NCI-H524 treated with DMSO at 0.1 percent for 48 hours (cell line): ENCODE measurements around the gene MEPE.

ENCODE experiments used
- DNase-seq: peaks from one replicate; lab custom pipeline; 2025; lab: John Stamatoyannopoulos, UW

The MEPE gene

DNA sequence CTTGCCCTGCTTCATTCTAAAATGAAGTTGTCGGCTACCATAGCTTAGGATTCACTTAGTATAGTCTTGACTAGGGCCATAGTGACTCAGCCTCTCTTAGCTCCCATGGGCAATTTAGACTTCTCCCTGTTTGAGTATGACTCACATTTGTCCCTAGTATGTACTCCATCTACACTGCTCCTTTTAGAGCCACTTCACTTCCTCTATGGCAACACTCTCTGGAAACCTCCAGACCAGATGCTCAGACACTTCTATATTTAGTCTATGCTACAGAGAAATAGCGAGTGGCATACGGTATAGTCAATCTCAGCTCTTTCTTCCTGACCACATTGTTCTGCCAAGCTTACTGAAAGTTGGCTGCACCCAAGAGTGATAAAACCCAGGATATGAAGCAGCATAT lies 11.2 kb downstream of the MEPE start:
- DNase-seq = no peak

DNA sequence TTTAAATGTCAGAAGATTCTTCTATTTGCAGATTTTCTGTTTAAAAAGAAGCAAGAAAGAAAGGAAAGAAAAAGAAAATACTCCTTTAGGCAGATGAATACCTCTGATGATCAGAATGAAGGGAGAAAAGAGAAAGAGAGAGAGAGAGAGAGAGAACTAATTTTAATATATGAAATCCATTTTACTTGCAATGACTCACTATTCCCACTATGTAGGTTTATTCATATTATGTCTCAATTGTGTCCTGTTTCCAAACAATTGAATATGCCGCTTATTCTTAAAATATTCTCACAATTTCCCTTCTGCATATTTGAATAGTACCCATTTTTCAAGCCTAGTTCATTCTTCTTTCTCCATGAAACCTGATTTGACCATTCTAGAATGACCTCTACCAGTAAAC lies 11.7 kb downstream of the MEPE start:
- no peak for DNase-seq

DNA sequence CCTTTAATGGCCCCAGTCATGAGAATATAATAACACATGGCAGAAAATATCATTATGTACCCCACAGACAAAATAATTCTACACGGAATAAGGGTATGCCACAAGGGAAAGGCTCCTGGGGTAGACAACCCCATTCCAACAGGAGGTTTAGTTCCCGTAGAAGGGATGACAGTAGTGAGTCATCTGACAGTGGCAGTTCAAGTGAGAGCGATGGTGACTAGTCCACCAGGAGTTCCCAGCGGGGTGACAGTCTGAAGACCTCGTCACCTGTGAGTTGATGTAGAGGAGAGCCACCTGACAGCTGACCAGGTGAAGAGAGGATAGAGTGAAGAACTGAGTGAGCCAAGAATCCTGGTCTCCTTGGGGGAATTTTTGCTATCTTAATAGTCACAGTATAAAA lies 13.5 kb downstream of the MEPE start:
- DNase-seq = no peak

DNA sequence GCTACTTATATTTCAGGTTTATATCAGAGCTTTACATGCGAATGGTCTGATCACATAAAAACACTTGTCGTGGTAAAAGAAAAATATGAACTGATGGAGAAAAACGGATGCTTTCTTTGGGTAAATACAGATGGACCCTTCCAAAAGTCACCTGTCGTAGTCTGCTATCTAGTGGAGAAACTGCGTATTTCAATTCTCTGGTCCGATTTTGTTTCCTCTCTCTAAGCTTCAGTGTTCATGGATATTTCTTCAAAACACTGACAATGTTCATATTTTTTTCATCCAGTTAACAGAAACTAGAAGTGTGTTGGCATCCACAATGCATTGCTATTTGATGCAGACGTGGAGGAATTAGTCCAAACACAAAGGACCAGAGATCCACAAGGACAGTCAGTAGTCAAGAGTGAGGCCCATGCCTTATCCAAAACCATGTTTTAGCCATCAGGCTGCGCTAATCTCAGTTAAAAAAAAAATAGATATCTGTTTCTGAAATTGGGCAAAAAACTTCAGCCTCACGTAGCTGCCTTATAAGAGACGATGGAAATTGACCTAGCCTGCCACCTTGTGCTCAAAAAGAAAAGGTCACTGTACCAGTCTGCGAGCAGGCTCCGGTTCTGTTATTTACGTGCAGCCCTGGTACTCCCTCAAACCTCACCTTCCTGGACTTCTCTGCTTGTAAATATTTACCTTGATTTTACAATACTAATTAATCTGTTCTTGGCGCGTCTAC lies 16.0 kb downstream of the MEPE start:
- DNase-seq = no peak

DNA sequence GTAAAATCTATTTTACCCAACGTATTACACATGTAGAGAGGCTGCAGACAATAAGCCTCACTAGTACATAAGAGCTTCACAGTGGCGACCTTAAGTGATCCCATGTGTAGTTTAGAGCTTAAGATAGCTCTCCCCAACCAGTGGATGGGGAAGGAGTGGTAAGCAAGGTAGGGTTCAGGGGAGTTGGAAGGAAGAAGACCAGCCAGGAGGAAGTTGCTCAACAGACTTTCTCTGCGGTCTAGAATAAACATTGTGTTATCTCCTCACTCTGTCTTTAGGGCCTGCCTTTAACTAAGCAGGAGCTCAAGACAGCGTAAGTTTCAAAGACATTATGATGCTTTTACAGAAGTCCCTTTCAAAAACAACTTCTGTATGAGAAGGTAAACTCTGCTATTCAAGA lies 16.8 kb downstream of the MEPE start:
- DNase-seq = no peak

DNA sequence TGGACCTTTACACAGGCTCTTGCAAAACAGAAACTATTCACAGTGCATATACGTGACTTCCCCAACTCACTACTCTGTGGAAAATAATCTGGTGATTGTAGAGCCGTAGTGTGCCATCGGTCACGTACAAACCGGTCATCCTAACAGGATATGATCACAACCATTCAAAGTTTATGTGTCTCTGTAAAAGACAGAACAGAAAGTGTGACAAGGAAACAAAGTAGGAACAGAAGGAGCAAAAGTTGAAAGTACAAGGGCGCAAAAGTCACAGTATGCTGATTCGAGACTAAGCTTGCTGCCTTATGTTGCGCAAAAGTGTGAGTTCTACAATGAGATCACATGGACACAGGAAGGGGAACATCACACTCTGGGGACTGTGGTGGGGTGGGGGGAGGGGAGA lies 18.6 kb downstream of the MEPE start:
- DNase-seq = no peak

DNA sequence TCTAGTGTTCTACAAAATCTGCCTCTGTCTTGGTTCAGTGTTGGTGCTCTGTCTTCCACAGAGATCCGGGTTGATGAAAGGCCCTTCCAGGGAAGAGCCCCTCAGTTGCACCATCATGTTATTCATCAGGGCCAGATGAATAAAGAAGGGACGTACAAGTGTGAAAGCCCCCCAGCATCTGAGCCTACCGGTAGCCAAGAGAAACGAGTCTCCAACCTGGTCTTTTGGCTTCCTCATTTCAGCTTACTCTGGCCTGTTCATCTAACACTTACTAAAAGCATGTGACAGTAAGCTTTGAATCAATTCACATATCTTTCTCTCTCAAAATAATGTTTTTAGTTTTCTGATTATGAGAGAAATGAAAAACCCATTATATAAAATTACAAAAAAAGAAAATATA lies 19.2 kb downstream of the MEPE start:
- DNase-seq = no peak

DNA sequence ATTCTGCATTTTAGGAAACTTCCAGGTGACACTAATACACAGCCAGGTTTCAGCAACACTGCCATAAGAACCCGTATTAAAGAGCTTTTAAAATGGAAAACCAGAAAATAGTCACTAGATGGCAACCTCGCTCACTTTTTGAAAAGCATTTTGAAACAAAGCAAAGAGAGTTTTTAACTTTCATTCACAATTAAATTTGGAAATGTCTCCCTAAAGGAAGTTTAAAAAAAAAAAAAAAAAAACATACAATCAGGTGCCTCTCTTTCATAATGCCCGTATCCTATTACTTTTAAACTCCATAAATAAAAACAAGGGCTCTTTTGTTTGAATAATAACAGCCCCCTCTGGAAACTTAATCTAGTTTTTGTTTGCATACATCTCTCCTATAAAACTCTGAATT lies 20.3 kb downstream of the MEPE start:
- DNase-seq = peak; percentile 2

DNA sequence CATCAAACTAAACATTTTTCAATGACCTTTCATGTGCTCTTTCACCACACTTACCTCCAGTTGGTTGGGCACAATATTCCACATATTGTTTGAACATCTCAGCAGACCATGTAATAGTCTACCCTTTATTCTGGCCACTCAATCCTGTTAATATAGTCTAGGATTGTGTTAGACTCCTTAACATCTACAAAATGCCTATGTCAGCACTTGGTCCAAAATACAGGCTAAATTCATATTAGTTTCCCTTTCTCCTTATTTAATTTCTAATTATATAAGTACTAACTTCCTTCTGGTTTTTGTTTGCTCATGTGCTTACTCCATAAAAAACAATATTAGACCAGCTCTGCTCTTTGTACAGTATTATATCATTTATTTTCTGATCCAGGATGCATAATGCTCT lies 21.1 kb downstream of the MEPE start:
- DNase-seq = no peak

DNA sequence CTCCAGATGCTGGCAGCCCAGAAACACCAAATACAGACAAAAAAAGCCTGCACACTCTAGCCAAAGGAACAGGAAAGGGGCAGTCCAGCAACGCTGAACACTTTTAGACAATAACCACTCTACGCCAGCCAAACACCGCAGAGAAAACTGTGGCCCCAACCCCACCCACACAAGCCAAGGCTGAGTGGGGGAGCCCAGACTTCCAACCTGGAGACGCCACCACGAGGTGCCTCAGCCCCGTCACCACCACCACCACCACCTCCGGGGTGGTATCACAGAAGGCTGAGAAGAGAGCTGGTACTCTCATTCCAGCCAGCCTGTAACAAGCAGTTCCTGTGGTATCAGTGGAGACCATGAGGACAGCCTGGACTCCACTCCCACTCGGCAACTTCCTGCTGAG lies 22.8 kb downstream of the MEPE start:
- DNase-seq = no peak

DNA sequence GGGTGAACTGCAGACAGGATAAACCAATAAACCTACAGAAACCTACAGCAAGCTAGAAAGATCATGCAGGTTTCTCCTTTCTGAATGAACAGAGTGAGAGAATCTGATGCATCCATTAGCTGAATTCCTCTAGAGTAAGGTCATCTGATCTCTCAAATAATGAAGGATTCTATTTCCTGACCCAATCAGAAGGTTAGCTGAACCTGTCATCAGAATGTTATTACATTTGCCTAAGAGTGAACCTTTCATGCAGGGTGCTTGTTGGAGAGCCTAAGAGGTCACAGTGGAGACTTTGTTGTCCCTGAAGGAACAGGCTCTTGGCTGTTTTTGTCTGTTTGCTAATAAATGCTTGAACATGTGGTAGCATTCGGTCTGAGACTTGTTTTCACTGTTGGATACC lies 24.0 kb downstream of the MEPE start:
- DNase-seq = no peak

DNA sequence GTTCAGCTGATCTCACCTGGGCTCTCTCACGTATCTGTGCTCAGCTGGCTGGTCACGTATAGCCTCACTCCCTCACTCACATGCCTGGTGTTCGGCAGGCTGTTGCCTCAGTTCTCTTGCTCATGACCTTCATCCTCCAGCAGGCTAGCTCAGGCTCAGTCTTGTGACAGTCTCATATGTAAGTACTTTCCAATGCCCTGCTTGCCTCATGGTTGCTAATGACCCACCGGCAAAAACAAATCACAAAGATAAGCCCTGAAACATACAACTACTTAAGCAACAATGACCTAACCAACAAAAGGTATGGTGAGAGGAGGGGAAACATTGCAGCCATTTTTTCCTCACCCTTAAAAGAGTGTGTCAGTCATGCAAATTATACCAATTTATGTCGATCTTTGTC lies 25.0 kb downstream of the MEPE start:
- no peak for DNase-seq

DNA sequence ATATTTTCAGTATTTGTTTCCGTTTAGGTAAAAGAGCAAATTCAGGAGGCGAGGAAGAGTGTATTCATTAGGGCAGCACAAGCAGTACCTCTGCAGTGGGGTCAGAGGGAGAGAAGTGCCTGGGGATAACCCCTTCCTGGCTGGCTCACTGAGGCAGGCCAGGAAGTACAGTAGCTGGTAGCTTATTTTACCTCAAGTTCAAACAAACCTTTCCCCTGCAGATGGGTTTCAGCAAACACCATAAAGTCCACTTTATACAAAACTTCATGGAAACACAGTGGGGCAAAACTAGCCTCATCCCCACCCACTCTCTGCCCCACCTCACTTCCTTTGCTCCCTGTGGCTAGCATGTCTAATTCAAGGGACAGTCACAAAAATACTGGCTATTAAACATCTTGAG lies 29.5 kb downstream of the MEPE start:
- DNase-seq = no peak

DNA sequence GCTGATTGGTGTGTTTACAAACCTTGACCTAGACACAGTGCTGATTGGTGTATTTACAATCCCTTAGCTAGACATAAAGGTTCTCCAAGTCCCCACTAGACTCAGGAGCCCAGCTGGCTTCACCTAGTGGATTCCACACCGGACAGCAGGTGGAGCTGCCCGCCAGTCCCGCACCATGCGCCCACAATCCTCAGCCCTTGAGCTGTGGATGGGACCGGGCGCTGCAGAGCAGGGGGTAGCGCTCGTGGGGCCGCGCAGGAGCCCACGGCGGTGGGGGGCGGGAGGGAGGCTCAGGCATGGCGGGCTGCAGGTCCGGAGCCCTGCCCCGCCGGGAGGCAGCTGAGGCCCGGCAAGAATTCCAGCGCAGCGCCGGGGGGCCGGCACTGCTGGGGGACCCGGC lies 30.7 kb downstream of the MEPE start:
- DNase-seq = no peak

DNA sequence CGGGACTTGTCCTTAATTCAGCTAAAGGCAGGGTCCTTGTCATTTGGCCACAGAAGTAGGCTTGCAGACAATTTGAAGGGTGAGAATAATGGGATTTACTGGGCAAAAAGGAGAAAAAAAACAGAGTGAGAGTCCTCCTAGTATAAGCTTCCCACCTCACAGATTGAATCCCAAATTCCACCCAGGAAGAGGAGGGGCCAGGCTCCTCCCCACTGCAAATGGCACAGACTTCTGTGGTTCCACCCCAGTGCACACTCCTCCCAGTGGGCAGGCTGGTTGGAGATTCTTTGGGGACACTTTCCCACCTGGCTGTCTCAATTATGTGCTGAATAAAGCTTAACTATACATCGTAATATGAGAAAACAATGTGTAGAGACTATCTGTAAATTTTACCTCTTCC lies 31.6 kb downstream of the MEPE start:
- no peak for DNase-seq

DNA sequence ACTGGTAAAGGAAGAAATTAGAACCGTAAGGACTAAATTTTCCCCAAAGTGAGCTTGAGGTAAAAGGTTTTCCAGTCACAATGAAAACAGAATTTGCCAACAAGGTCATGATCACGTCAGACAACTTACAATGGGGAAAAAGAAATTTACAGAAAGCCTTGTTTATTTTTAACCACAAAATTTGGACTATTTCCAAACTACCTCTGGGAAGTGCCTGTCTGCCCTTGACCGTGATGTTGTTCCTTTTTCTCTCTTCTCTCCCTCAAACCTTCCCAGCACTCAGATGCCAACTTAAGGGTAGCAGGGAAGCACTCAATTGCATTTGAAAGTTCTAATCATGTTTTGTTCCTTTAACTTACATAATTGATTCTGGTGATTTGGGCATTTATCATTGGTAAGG lies 32.5 kb downstream of the MEPE start:
- DNase-seq = no peak

DNA sequence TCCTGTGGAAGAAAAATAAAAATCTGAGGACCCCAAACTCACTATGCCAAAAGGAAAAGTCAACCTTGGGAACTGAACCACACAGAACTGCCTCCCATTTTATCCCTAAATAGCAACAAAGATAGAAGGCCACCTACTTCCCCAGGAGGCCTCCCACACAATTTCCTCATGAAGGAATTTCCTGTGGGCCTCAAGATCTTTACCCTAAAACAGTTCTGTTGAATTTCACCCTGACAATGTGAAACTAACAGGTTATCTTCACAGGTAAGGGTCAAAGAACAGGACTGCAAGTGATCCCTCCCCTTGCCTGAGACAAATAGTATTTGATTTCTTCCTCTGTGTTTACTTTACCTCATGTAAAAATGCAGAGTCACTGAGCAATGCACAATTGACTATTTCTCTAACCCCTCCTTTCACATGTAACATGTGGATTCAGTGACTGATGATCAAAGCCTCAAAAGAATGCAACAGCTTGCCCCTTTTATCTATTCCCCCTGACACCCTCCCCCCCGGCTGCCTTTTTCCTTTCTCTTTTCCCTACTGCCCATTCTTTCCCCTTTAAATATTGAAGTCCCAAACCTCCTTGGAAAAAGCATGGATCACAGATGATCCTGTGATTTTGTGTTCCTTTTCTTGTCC lies 33.3 kb downstream of the MEPE start:
- no peak for DNase-seq

DNA sequence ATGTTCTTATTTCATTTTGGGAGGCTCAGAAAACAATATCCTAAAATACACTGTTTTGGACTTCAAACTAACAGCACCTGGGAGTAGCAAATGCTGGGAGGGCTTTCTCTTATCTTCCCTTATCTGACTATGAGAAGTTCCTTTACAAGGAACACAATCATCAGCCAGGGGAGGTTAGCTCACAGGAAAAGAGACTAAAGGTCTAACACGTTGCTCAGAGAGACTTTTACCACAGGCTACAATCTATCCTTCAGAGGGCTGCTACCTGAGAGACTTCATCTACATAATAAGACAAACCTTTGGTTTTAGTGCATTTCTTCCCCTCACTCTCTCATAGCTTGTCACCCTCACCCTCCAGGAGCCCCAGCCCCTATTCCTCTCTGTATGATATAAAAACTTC lies 35.8 kb downstream of the MEPE start:
- DNase-seq = no peak

DNA sequence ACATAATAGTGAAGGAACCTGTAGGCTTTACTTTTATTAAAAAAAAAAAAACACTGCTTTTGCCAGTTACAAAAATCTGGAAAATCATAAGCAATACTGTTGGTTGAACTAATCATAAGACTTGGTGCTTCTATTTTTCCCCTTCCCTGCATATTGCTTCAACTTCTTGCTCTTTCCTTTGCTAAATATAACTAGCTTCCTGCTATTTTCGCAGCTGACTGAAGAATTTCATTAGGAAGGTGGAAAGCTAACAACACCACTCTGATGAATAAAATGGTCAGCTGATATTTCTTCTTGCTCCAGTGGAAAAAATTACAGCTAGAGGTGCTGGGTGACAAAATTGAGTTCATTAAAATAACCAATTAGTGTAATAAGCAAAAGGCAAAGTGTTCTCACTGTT lies 39.3 kb downstream of the MEPE start:
- DNase-seq = no peak

DNA sequence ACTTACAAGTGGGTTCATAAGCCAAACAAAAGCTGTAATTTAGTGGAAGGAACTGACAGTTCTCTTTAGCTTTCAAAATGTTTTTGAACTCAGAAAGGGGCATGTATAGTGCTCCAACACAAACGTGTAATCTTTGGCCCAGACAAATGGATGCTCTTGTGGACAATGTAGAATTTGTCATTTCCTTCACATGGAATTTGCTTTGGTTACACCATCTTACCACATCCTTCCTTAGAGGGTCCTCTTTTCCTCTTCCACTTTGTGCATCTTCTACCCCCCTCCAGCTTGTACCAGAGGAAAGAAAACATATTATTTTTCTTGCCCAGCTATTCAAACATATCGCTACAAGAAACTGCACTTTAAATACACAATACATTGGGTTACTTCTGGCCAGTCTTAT lies 42.4 kb downstream of the MEPE start:
- no peak for DNase-seq

DNA sequence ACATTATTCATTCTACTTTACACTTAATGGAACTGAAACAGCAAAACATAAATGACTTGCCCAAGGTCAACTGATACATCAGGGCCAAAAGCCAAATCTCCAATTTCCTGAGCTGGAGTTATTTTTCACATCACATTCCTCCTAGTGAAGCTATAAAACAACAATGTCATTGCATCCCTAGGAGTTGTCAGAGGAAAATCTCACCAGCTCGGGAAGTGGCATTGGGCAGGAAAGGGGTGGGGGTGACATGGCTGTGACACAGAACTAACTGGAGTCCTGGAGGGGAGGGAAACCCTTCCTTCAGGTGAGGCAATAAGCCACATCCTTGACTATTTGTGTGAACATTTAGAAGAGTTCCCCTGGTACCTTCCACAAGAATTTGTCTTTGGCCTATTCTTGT lies 47.3 kb downstream of the MEPE start:
- no peak for DNase-seq

DNA sequence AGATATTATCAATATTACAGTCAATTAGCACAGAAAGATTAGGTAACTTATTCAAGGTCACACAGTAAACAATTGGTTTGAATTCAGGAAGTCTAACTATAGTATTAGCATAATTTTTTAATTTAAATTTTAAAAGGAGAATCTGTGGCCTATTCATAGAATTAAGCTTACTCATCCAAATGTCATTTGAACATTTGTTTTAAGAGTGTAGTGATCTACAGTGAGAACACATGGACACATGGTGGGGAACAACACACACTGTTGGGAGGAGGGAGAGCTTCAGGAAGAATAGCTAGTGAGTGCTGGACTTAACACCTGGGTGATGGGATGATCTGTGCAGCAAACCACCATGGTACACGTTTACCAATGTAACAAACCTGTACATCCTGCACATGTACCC lies 48.3 kb downstream of the MEPE start:
- no peak for DNase-seq

DNA sequence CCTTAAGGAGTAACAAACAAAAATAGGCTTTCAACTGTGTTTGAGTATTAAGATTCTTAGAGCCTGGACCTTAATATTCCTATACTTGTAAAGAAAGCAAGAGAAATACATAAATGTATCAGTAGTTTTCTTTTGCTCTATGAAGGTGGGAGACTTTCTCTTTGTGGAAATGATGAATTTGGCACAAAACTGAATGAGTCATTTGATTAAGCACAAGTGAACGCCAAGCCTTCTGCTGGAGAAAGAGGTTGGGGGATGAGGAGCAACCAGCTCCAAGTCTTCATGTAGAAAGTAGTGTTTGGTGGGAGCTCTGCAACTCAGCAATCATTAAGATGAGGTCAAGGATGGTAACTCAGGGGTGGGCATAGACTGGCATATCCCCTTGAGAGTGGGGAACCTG lies 49.6 kb downstream of the MEPE start:
- DNase-seq = no peak

DNA sequence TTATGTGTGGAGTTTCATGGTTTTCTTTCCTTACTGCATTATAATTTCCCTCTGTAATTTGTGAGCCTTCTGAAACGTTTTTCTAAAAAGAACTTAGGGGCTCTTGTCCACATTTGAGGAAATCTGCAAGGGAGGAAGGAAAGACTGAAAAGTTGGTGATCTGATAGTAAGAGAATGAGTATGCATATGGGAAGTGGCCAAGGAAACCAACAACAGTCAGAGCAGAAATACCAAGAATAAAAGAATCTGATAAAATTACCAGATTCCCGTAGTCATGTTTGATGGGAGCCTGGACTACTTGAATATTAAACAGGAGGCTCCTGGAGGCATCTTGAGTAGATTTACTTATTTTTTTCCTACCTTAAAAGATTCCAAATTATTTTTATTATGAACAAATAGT lies 50.1 kb downstream of the MEPE start:
- DNase-seq = no peak
